K562 (cell line): ENCODE measurements around the gene IPO7. TPM values are rescaled to one million over a fixed set of nuclear protein-coding genes. Genes with fewer than 3 reads are reported as not detected.
A peak's percentile ranks its signal among the peaks of the same experiment; 100 is the strongest.

ENCODE experiments used
- E2F1 ChIP-seq: sonication (generic); formaldehyde crosslinking; IDR thresholded peaks from 2 replicates; pipeline ENCODE4 v1.8.1; 2023; ENCODE audit warnings: mild to moderate bottlenecking, missing genetic modification reagents, moderate library complexity
- FOXM1 ChIP-seq, 2 experiments: fragments of 450-650 bp in 1 of 2; sonication (generic) in 1 of 2; formaldehyde crosslinking in 1 of 2; IDR thresholded peaks; 2 replicates each; pipeline versions ENCODE4 v1.6.1 to v1.9.0; 2017 to 2022; ENCODE audit warnings: low read depth in 2 of 2, mild to moderate bottlenecking in 2 of 2, missing genetic modification reagents in 1 of 2, moderate library complexity in 1 of 2
- FOXP4 ChIP-seq: sonication (generic); formaldehyde crosslinking; IDR thresholded peaks from 2 replicates; pipeline ENCODE4 v1.8.0; 2022; ENCODE audit warnings: mild to moderate bottlenecking, missing genetic modification reagents, borderline replicate concordance
- HLTF ChIP-seq: fragments of 450-650 bp; IDR thresholded peaks from 2 replicates; pipeline ENCODE4 v1.6.1; 2016
- JUNB ChIP-seq: fragments of 450-650 bp; formaldehyde crosslinking; conservative IDR thresholded peaks from 2 replicates; pipeline ENCODE4 v1.4.0; 2020; ENCODE audit warnings: mild to moderate bottlenecking
- MLLT1 ChIP-seq, 2 experiments: fragments of 450-650 bp; IDR thresholded peaks; 2 replicates each; pipeline ENCODE4 v1.6.1; 2016
- MTA3 ChIP-seq: fragments of 450-650 bp; formaldehyde crosslinking; IDR thresholded peaks from 2 replicates; pipeline ENCODE4 v1.6.1; 2017; ENCODE audit warnings: mild to moderate bottlenecking, borderline replicate concordance
- MXI1 ChIP-seq: IDR thresholded peaks from 2 replicates; pipeline ENCODE4 v1.6.1; 2011; ENCODE audit warnings: low read depth, mild to moderate bottlenecking, improper control_type of control experiment, low read length
- PKNOX1 ChIP-seq: fragments of 450-650 bp; IDR thresholded peaks from 2 replicates; pipeline ENCODE4 v1.6.1; 2016
- POLR2AphosphoS5 ChIP-seq: IDR thresholded peaks from 2 replicates; pipeline ENCODE4 v1.6.1; 2011; ENCODE audit warnings: mild to moderate bottlenecking, low read depth, low read length, moderate library complexity; ENCODE audit not compliant: control insufficient read depth, insufficient read depth
- SRF ChIP-seq, 2 experiments: fragments of 250-450, 450-650 bp in 1 of 2; sonication (Bioruptor Pico) in 1 of 2; sonication (generic) in 1 of 2; formaldehyde crosslinking; IDR thresholded peaks; 2 replicates each; pipeline versions ENCODE4 v1.5.0 to v1.5.1; 2020 to 2022; ENCODE audit warnings: mild to moderate bottlenecking in 1 of 2, missing genetic modification reagents in 1 of 2
- USF1 ChIP-seq: sonication (generic); formaldehyde crosslinking; IDR thresholded peaks from 2 replicates; pipeline ENCODE4 v1.9.0; 2022; ENCODE audit warnings: mild to moderate bottlenecking, missing genetic modification reagents
- ZNF124 ChIP-seq: sonication (generic); formaldehyde crosslinking; IDR thresholded peaks from 2 replicates; pipeline ENCODE4 v1.8.1; 2022; ENCODE audit warnings: missing genetic modification reagents
- ZNF395 ChIP-seq: fragments of 200-800 bp; sonication (Bioruptor generic); IDR thresholded peaks from 2 replicates; pipeline ENCODE4 v1.6.1; 2017; ENCODE audit warnings: missing genetic modification characterization, missing compliant biosample characterization
- polyA plus RNA-seq, 8 experiments: library from polyadenylated mRNA; depleted of rRNA in 4 of 8; stranded (reverse) in 5 of 8; unstranded in 3 of 8; fragments of >200 nt; fragmentation: Nextera tagmentation in 2 of 8; fragmentation: Illumina TruSeq in 1 of 8; extraction: Ambion mirVana in 2 of 8; extraction: Trizol in 1 of 8; gene quantifications; 2 replicates each; pipeline versions ENCODE4 v1.2.1 to v1.2.3, GENCODE V29; 2011 to 2014; ENCODE audit warnings: inconsistent platforms in 1 of 8, missing spikeins in 1 of 8
- total RNA-seq, 7 experiments: library from RNA; depleted of rRNA in 6 of 7; stranded (reverse); fragments of >200 nt in 6 of 7; fragmentation: Illumina TruSeq in 2 of 7; extraction: Trizol in 2 of 7; gene quantifications; 2 replicates each; pipeline versions ENCODE4 v1.2.1 to v1.2.3, GENCODE V29; 2011 to 2021; ENCODE audit warnings: low replicate concordance in 1 of 7

IPO7 gene
- total and polyA plus RNA-seq, 9 of the 15 experiments (the other 6 are each of a cell fraction or from before 2014, with no cell fraction given) = 23.6 to 138 (median 110) TPM

- 0 out of 2 replicates have a peak, but pooled peaks have one; percentile 17 for TF ChIP-seq ZNF124 (CRISPR knock-in tag)
- no peak; the same call in 1 of the 2 replicates for TF ChIP-seq USF1 (CRISPR knock-in tag)
- no peak for TF ChIP-seq FOXM1 (IDR thresholded peaks at IDR 0.05; ENCODE audit: low read depth)
- TF ChIP-seq FOXM1 (CRISPR knock-in tag; IDR thresholded peaks at IDR 0.05; ENCODE audit: low read depth) = peak; percentile 89
- TF ChIP-seq MLLT1 (IDR thresholded peaks at IDR 0.05) = 0 out of 4 replicates have a peak, but pooled peaks of 1 of the 2 experiments have one; percentile 17
- peak; percentile 84 for TF ChIP-seq POLR2AphosphoS5
- no peak for TF ChIP-seq JUNB
- peak; percentile 71 for TF ChIP-seq MTA3
- peak in 1 of 2 experiments; percentile 59; a peak in 1 of 4 replicates for TF ChIP-seq SRF (CRISPR knock-in tag; IDR thresholded peaks at IDR 0.05)
- TF ChIP-seq E2F1 (CRISPR knock-in tag) = peak; percentile 50
- peak; percentile 87; the same call in 1 of the 2 replicates for TF ChIP-seq MXI1
- peak; percentile 53; the same call in 1 of the 2 replicates for TF ChIP-seq FOXP4 (CRISPR knock-in tag)
- TF ChIP-seq HLTF = 0 out of 2 replicates have a peak, but pooled peaks have one; percentile 50
- no peak for TF ChIP-seq PKNOX1
- TF ChIP-seq ZNF395 (CRISPR knock-in tag) = peak; percentile 90
Measured at GRCh38 chr11:9384535-9385326, at the start of gene IPO7 (continued).
